AG09309 (cell line): ENCODE measurements around the gene HECTD1.
"Not testable (repeated sequence)": the region's sequence is repeated elsewhere in the genome, so short reads cannot be mapped to it uniquely, and the experiment has no call there.

Experiments used
- DNase-seq: peaks from one replicate; pipeline ENCODE4 v3.0.0-alpha.2; 2010; ENCODE audit warnings: low read depth
- H3K4me3 ChIP-seq: 2 replicates; pipeline ENCODE4 v1.5.1; 2011; ENCODE audit warnings: mild to moderate bottlenecking, low read depth, low read length, moderate library complexity; ENCODE audit not compliant: control insufficient read depth
- TF ChIP-seq, protein P1 (sequence below): IDR thresholded peaks from 2 replicates; pipeline ENCODE4 v1.5.1; 2011; ENCODE audit warnings: mild to moderate bottlenecking, low read depth, low read length, inconsistent platforms; ENCODE audit not compliant: insufficient read depth, control insufficient read depth; ENCODE audit errors: missing control alignments

Gene HECTD1

GRCh38 chr14:31060253-31060875, 147.2 kb downstream of the HECTD1 start:
- no peak overlapping the region for H3K4me3 ChIP-seq
- no peak for DNase-seq
- TF ChIP-seq, protein P1, sequence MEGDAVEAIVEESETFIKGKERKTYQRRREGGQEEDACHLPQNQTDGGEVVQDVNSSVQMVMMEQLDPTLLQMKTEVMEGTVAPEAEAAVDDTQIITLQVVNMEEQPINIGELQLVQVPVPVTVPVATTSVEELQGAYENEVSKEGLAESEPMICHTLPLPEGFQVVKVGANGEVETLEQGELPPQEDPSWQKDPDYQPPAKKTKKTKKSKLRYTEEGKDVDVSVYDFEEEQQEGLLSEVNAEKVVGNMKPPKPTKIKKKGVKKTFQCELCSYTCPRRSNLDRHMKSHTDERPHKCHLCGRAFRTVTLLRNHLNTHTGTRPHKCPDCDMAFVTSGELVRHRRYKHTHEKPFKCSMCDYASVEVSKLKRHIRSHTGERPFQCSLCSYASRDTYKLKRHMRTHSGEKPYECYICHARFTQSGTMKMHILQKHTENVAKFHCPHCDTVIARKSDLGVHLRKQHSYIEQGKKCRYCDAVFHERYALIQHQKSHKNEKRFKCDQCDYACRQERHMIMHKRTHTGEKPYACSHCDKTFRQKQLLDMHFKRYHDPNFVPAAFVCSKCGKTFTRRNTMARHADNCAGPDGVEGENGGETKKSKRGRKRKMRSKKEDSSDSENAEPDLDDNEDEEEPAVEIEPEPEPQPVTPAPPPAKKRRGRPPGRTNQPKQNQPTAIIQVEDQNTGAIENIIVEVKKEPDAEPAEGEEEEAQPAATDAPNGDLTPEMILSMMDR = no peak

GRCh38 chr14:31059152-31059924, 148.3 kb downstream of the HECTD1 start:
- H3K4me3 ChIP-seq = no peak overlapping the region
- TF ChIP-seq, protein P1 = no peak
- DNase-seq = peak; percentile 73

DNA sequence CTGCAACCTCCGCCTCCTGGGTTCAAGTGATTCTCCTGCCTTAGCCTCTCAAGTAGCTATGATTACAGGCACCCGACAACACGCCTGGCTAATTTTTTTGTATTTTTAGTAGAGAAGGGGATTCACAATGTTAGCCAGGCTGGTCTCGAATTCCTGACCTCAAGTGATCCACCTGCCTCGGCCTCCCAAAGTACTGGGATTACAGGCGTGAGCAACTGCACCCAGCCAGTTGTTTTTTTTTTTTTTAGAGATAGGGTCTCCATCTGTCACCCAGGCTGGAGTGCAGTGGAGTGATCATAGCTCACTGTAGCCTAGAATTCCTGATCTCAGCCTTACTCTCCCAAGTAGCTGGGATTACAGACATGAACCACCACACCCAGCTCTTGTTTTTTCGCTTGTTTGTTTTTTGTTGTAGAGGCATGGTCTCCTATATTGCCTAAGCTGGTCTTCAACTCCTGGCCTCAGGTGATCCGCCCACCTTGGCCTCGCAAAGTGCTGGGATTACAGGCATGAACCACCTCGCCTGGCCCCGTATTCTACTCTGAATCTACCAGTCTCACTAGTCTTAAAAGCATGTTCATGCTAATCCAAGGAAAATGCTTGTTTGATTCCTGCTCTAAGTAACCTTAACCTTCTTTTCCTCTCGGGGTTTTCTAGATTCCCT, 149.8 kb downstream of the HECTD1 start:
- no peak overlapping the region for H3K4me3 ChIP-seq
- no peak for DNase-seq
- TF ChIP-seq, protein P1 = no peak

- H3K4me3 ChIP-seq = no peak overlapping the region
- no peak for DNase-seq
- TF ChIP-seq, protein P1 = no peak
Observed at GRCh38 chr14:31057035-31057434, 150.6 kb downstream of the HECTD1 start.

GRCh38 chr14:31052905-31053586, 154.5 kb downstream of the HECTD1 start:
- DNase-seq, H3K4me3 ChIP-seq: not testable (repeated sequence)

- DNase-seq = no peak
- TF ChIP-seq, protein P1 = no peak
- H3K4me3 ChIP-seq = no peak overlapping the region
Observed at GRCh38 chr14:31051511-31051910, 156.1 kb downstream of the HECTD1 start.
